Left colon (tissue), 2 donors: ENCODE measurements around the gene DCAF8. TPM values are rescaled to one million over a fixed set of nuclear protein-coding genes. Genes with fewer than 3 reads are reported as not detected.

Experiments
- ATAC-seq: fragments of 200-7000 bp; cut with Tn5 transposase; one replicate; pipeline ENCODE4 v1.9.1; 2020; ENCODE audit warnings: mild to moderate bottlenecking, moderate library complexity
- DNase-seq, 2 donors: peaks; one replicate each; pipeline ENCODE4 v3.0.0-alpha.2; 2020
- intact Hi-C, 2 donors: fragments of 100-400 bp; cut with DNase I in 1 of 2; cut with micrococcal nuclease in 1 of 2; formaldehyde crosslinking; loops; one replicate each; pipeline versions ENCODE4 v1.11.2 to v1.14.0; 2022; cut with DNase I, micrococcal nuclease
- total RNA-seq, 2 donors: library from RNA; stranded (reverse); fragmentation: NEBNext Ultra II Directional; extraction: Animal tissue kit (Norgen Biotek cat#: 25700); gene quantifications; one replicate each; pipeline ENCODE4 v1.2.1, GENCODE V29; 2021
- donor health status: DM: no; HTN: no; CAD: no.
- donor health status: DM: yes; HTN: yes; CAD: no.

Gene DCAF8
- total RNA-seq, 2 donors from 2014 or later = 83.3 to 92.8 TPM

DNA sequence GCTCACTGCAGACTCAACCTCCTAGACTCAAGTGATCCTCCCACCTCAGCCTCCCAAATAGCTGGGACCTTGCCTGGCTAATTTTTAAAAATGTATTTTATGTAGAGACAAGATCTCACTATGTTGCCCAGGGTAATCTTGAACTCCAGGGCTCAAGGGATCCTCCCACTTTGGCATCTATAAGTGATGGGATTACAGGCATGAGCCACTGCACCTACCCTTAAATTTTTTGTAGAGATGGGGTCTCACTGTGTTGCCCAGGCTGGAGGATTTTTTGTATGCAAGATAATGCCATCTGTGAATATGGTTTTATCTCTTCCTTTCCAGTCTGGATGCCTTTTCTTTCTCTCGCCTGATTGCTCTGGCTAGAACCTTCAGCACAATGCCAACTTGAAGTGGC, 8.7 kb upstream of the DCAF8 start:
- intact Hi-C loops = no loop called here
- ATAC-seq = no peak

DNA sequence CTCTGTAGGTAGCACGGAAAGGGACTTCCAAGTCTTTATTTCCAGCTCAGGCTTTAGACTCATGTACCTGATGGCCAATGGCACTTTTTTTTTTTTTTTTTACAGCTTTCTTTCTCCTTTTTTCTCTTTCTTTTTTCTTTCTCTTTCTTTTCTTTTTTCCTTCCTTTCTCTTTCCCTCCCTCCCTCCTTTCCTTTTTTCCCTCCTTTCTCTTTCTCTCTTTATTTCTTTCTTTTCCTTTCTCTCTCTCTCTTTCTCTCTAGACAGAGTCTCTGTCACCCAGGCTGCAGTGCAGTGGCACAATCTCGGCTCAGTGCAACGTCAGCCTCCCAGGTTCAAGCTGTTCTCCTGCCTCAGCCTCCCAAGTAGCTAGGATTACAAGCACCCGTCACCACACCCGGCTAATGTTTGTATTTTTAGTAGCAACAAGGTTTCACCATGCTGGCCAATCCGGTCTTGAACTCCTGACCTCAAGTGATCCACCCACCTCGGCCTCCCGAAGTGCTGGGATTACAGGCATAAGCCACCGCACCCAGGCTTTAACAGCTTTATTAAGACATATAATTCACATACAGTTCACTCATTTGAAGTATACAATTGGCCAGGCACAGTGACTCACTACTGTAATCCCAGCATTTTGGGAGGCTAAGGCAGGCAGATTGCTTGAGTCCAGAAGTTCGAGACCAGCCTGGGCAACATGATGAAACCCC, 5.1 kb upstream of the DCAF8 start:
- intact Hi-C loops = no loop called here
- peak in 1 of 2 donors; percentile 12 for DNase-seq
- ATAC-seq = peak; percentile 68

More for the DNA sequence above, 8.7 kb upstream of the DCAF8 start:
- DNase-seq = no peak

DNA sequence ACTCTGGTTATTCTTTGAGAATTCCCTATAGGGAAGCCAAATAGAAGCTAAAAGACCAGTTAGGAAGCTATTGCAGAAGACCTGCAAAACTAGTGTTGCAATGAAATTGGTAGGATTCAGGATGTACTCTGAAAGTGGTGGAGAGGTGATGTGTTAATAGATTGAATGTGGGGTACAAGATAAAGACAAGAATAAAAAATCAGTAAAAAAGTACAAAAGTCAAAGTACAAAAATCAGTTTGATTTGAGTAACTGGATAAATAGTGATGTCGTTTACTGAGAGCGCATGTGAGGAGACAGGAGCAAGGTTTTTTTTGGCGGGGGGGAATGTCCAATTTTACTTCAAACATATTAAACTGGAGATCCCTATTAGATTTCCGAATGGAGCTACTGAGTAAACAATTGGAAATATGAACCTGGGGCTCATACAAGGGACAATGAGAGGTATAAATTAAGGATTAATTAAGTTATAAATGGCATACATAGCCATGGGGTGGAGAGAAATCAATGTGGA, 2.5 kb upstream of the DCAF8 start:
- ATAC-seq (no peak), DNase-seq (no peak)
- intact Hi-C loops = no loop called here

DNA sequence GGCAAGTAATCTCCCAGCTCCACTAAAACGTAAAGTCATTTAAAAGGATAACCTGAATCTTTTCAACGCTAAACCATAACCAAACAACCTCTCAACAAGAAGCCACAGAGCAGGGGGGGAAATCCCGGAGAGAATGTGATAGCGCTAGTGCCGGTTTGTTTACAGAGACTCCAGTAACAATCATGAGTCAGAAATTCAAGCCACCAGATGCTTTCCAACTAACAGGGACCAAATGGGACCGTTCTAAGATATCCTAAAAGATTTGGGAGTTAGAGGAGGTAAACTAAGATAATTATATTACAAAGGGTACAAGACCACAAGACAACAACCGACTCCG, 825 bp downstream of the DCAF8 start:
- peak; percentile 51 for ATAC-seq
- DNase-seq = peak; percentile 47 to 55
- intact Hi-C loops = no loop called here

DNA sequence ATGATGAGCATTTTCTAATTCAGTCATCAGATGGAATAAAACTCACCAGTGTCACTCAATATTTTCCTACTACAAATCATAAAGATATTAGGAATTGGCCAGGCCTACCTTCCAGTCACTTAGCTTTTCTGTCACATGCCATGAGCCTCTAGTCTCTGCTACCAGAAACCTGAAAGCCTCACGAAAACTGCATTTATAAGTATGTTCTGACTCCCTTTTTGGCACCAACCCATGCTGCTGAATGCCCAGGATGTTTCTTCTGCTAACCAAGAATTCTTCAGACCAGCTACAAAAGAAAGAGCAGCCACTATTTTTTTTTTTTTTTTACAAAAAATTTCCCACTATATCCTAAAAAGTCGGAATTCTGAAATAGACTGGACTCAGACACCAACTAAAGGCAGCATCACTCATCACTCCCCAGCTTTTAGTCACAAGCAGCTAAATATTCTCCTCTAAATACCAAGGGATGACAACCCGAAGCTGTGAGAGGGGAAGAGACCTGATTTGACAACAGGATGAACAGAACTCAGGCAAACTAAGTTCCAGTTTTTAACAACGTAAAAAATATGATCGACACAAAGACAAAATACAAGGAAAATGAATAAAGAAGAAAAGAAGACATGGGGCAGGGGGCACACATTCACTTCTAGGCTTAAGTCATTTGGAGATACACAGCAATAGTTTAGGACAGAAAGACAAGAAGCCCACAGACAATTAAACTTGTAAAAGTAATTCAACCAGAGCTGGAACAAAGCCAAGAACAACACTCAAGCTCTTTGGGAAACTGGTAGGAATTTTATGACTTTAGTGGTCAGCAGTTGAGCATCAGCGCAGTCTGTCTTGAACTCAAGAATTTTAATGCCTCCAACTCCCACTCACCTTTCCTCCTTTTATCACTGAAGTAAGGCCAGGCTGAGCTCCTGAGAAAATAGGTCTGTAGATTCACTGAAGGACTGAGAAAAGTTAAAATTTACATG, 1.7 kb downstream of the DCAF8 start:
- DNase-seq (no peak), ATAC-seq (no peak)
- intact Hi-C loops = no loop called here

GRCh38 chr1:160258177-160258798, 4.1 kb downstream of the DCAF8 start:
- no peak for DNase-seq
- intact Hi-C loops = loop anchor here in 1 of 2 donors (10.0 kb wide), 1 partner anchor 153 kb away; no protein-coding TSS in a partner anchor
- no peak for ATAC-seq

- DNase-seq (no peak), ATAC-seq (no peak)
- intact Hi-C loops = loop anchor here in 1 of 2 donors (10.0 kb wide), 1 partner anchor 153 kb away; no protein-coding TSS in a partner anchor
Measured at GRCh38 chr1:160257411-160258015, 4.8 kb downstream of the DCAF8 start.

GRCh38 chr1:160256396-160257046, 5.8 kb downstream of the DCAF8 start:
- no peak for ATAC-seq
- no peak for DNase-seq
- intact Hi-C loops = loop anchor here in 1 of 2 donors (10.0 kb wide), 1 partner anchor 152 kb away; no protein-coding TSS in a partner anchor

- ATAC-seq = no peak
- DNase-seq = no peak
- intact Hi-C loops = loop anchor here in 1 of 2 donors (10.0 kb wide), 1 partner anchor 151 kb away; no protein-coding TSS in a partner anchor
Measured at GRCh38 chr1:160255781-160256300, 6.5 kb downstream of the DCAF8 start.

- ATAC-seq (peak; percentile 99), DNase-seq (peak; percentile 48 to 66)
- intact Hi-C loops = loop anchor here in 1 of 2 donors (10.0 kb wide), 1 partner anchor 147 kb away; no protein-coding TSS in a partner anchor
Measured at GRCh38 chr1:160251687-160252526, 10.4 kb downstream of the DCAF8 start.

GRCh38 chr1:160251011-160251410, 11.3 kb downstream of the DCAF8 start:
- ATAC-seq (no peak), DNase-seq (no peak)
- intact Hi-C loops = loop anchor here in 1 of 2 donors (10.0 kb wide), 1 partner anchor 146 kb away; no protein-coding TSS in a partner anchor

DNA sequence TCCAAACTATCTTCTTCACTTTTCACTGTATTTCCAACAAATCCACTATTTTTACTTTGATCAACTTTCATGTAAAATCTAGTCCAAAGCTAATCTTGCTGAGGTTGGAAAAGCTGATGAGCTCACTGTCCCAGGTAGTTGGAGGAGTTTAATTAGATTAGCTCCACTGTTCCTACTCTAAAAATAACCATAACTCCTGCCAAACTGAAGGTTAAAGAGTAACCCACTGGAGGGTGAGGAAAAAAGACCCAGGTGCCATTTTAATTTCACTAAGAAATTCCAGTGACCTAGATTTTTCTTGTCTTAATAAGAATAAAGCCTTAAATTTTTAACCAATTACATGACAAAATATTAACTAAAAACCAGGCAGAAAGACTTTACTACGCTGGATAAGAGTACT, 15.3 kb downstream of the DCAF8 start:
- intact Hi-C loops = loop anchor here in 1 of 2 donors (10.0 kb wide), 1 partner anchor 48 kb away; no protein-coding TSS in a partner anchor
- DNase-seq (no peak), ATAC-seq (no peak)

DNA sequence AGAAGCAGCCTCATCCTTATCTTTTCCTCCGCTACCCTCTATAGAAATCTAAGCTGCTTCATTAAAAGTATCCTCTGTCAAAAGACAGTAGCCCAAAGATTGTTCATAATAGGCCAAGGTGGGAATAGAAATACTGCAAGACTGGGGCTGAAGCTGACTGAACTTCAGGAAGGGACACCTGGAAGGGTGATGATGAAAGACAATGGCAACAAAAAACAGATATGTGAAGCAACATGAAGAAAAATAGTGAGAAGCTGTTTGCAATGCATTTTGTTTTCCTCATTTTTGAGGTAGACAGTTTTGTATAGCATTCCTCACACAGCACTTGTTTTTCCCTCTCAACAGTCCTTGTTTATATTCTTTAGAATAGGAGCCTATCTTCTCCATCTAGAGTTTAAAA, 16.9 kb downstream of the DCAF8 start:
- intact Hi-C loops = loop anchor here in 1 of 2 donors (10.0 kb wide), 1 partner anchor 49 kb away; no protein-coding TSS in a partner anchor
- DNase-seq = no peak
- ATAC-seq = no peak

GRCh38 chr1:160244209-160244608, 18.1 kb downstream of the DCAF8 start:
- no peak for DNase-seq
- no peak for ATAC-seq
- intact Hi-C loops = loop anchor here in 1 of 2 donors (10.0 kb wide), 1 partner anchor 51 kb away; no protein-coding TSS in a partner anchor

- intact Hi-C loops = loop anchor here in 1 of 2 donors (10.0 kb wide), 1 partner anchor 51 kb away; no protein-coding TSS in a partner anchor
- no peak for ATAC-seq
- no peak for DNase-seq
Measured at GRCh38 chr1:160243767-160244166, 18.6 kb downstream of the DCAF8 start.

- intact Hi-C loops = loop anchor here in 1 of 2 donors (10.0 kb wide), 1 partner anchor 55 kb away; no protein-coding TSS in a partner anchor
- DNase-seq = no peak
- no peak for ATAC-seq
Measured at GRCh38 chr1:160239582-160240299, 22.6 kb downstream of the DCAF8 start.
